H7 (cell line): ENCODE measurements around the gene ATG16L1. TPM values are rescaled to one million over a fixed set of nuclear protein-coding genes. Genes with fewer than 3 reads are reported as not detected.
"Not testable (repeated sequence)": the region's sequence is repeated elsewhere in the genome, so short reads cannot be mapped to it uniquely, and the experiment has no call there.

Source experiments
- DNase-seq: peaks from one replicate; pipeline ENCODE4 v3.0.0; 2012
- H3K27me3 ChIP-seq: 2 replicates; pipeline ENCODE4 v1.6.0; 2011; ENCODE audit warnings: mild to moderate bottlenecking, low read length; ENCODE audit not compliant: control insufficient read depth, insufficient read depth
- H3K36me3 ChIP-seq: replicated peaks from 2 replicates; pipeline ENCODE4 v1.5.1; 2011; ENCODE audit warnings: low read length; ENCODE audit not compliant: control insufficient read depth, insufficient read depth
- H3K4me3 ChIP-seq: 2 replicates; pipeline ENCODE4 v1.5.1; 2011; ENCODE audit warnings: low read depth, mild to moderate bottlenecking, control low read depth, low read length, moderate library complexity; ENCODE audit not compliant: insufficient read depth
- total RNA-seq: library from RNA; depleted of rRNA; stranded (reverse); fragments of >200 nt; shearing (Covaris generic); gene quantifications from 2 replicates; pipeline ENCODE4 v1.2.3, GENCODE V29; 2014; rRNA removed

ATG16L1 gene
- total RNA-seq, 1 experiment from 2014 or later = 52.1 TPM

GRCh38 chr2:233332125-233332524, 80.7 kb downstream of the ATG16L1 start:
- Histone ChIP-seq H3K4me3 (no peak overlapping the region), H3K27me3 (peaks cover 9% of the 10 kb centered on the region; the same call in 1 of the 2 replicates), H3K36me3 (no peaks in the 10 kb centered on the region)
- DNase-seq = no peak

GRCh38 chr2:233334915-233335314, 83.4 kb downstream of the ATG16L1 start:
- Histone ChIP-seq H3K36me3 (no peaks in the 10 kb centered on the region), H3K4me3 (no peak overlapping the region), H3K27me3 (peaks cover 6% of the 10 kb centered on the region; the same call in 1 of the 2 replicates)
- DNase-seq = no peak

GRCh38 chr2:233336091-233336490, 84.6 kb downstream of the ATG16L1 start:
- not testable (repeated sequence) for H3K4me3 ChIP-seq, H3K36me3 ChIP-seq, H3K27me3 ChIP-seq, DNase-seq

GRCh38 chr2:233336541-233336940, 85.1 kb downstream of the ATG16L1 start:
- Histone ChIP-seq H3K36me3 (no peaks in the 10 kb centered on the region), H3K27me3 (peaks cover 4% of the 10 kb centered on the region; the same call in 1 of the 2 replicates), H3K4me3 (no peak overlapping the region)
- no peak for DNase-seq

GRCh38 chr2:233338046-233338445, 86.6 kb downstream of the ATG16L1 start:
- Histone ChIP-seq H3K4me3 (no peak overlapping the region), H3K27me3 (no peaks in the 10 kb centered on the region), H3K36me3 (no peaks in the 10 kb centered on the region)
- peak; percentile 50 for DNase-seq

GRCh38 chr2:233338812-233339368, 87.4 kb downstream of the ATG16L1 start:
- Histone ChIP-seq H3K36me3 (no peaks in the 10 kb centered on the region), H3K4me3 (no peak overlapping the region), H3K27me3 (no peaks in the 10 kb centered on the region)
- DNase-seq = no peak

- Histone ChIP-seq H3K36me3 (no peaks in the 10 kb centered on the region), H3K27me3 (no peaks in the 10 kb centered on the region), H3K4me3 (no peak overlapping the region)
- DNase-seq = no peak
Observed at GRCh38 chr2:233339427-233339826, 88.0 kb downstream of the ATG16L1 start.

GRCh38 chr2:233341296-233341695, 89.8 kb downstream of the ATG16L1 start:
- DNase-seq = no peak
- Histone ChIP-seq H3K27me3 (no peaks in the 10 kb centered on the region), H3K4me3 (no peak overlapping the region), H3K36me3 (no peaks in the 10 kb centered on the region)

GRCh38 chr2:233342301-233342700, 90.8 kb downstream of the ATG16L1 start:
- DNase-seq = no peak
- Histone ChIP-seq H3K4me3 (no peak overlapping the region), H3K36me3 (no peaks in the 10 kb centered on the region), H3K27me3 (no peaks in the 10 kb centered on the region)

GRCh38 chr2:233343171-233343705, 91.8 kb downstream of the ATG16L1 start:
- Histone ChIP-seq H3K27me3 (no peaks in the 10 kb centered on the region), H3K36me3 (no peaks in the 10 kb centered on the region), H3K4me3 (no peak overlapping the region)
- no peak for DNase-seq

Other genes with a start within 250 kb of the ATG16L1 start
- gene NGEF, start 238.4 kb upstream of the ATG16L1 start, total RNA-seq = 3.9 and 6.0 TPM in 2 replicates
- not detected in 2 replicates for gene NEU2, start 219.0 kb upstream of the ATG16L1 start, total RNA-seq
- 1.7 and 5.2 TPM in 2 replicates for gene INPP5D, start 191.3 kb upstream of the ATG16L1 start, total RNA-seq
- not detected in 2 replicates for gene SAG, start 56.1 kb downstream of the ATG16L1 start, total RNA-seq
- gene DGKD, start 102.8 kb downstream of the ATG16L1 start, total RNA-seq = 10.3 and 15.9 TPM in 2 replicates